ENCODE measurements around the gene TRIP4.
"Not testable (repeated sequence)": the region's sequence is repeated elsewhere in the genome, so short reads cannot be mapped to it uniquely, and the experiment has no call there.

DNA sequence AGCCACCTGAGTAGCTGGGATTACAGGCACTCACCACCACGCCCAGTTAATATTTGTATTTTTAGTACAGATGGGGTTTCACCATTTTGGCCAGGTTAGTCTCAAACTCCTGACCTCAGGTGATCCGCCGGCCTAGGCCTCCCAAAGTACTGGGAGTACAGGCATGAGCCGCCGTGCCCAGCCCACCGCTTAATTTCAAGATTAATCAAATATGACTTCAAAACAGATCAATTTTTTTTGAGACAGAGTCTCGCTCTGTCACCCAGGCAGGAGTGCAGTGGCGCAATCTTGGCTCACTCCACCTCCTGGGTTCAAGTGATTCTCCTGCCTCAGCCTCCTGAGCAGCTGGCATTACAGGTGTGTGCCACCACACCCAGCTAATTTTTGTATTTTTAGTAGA, 16.3 kb upstream of the TRIP4 start:
- TF ChIP-seq POLR2AphosphoS5 (IDR thresholded peaks at IDR 0.05; ENCODE audit: insufficient read depth, low read depth, low read length); CTCF (IDR thresholded peaks at IDR 0.05; ENCODE audit: extremely low read depth in 1 of 2, insufficient read depth in 1 of 2, low read depth in 1 of 2, low read length in 2 of 2); POLR2A (IDR thresholded peaks at IDR 0.05; ENCODE audit: low read depth, low read length); JUN (IDR thresholded peaks at IDR 0.05; ENCODE audit: borderline replicate concordance, insufficient read depth, insufficient read length, low read depth): not testable (repeated sequence)

Measured in endothelial cell of umbilical vein (primary cell).